ENCODE results near the gene SYNGR1. TPM values are rescaled to one million over a fixed set of nuclear protein-coding genes. Genes with fewer than 3 reads are reported as not detected.

SYNGR1 gene
- total and polyA plus RNA-seq, 2 of the 8 experiments (the other 6 are each of a cell fraction or from before 2014, with no cell fraction given), result 32.5 to 84.7 TPM

DNA sequence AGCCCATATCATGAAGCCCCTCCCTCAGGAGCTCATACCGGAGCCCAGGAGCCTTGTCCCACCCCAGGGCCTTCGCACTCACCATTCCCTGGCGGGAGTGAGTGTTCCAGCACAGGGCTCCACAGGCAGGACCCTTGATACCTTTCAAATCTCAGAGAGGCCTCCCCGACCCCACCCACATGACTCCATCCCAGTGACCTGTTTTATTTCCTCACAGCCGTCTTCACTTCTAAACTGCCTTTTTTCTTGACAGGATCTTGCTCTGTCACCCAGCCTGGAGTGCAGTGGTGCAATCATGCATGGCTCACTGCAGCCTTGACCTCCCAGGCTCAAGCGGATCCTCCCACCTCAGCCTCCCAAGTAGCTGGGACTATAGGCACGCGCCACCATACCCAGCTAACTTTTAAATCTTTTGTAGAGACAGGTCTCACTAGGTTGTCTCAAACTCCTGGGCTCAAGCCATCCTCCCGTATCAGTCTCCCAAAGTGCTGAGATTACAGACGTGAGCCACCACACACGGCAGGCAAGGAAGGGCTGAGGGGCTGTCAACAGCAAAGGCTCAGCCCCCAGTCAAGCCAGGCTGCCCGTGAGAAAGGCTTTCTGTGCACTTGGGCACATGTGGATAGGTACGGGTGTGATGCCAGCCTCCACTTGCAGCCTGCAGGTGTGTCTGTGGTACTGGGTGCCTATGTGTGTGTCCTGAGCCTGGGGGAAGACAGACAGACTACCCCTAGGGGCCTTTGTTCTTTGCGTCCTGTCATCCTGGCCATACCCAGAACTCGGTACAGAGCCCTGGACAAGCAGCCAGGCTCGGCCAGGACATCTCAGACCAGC lies 39.7 kb upstream of the SYNGR1 start:
- ChIA-PET POLR2A (ENCODE audit: partially characterized antibody) (interaction anchor here (0.7 to 37.3 kb wide), 25 partner anchors 7 to 267 kb away, joined by 3 to 692 read pairs (median 5); partner anchors contain the start of genes RPL3 and SYNGR1), CTCF (ENCODE audit: partially characterized antibody) (interaction anchor here (0.6 to 4.7 kb wide), 52 partner anchors 8 to 1026 kb away, joined by 3 to 55 read pairs (median 4); partner anchors contain the start of genes ATF4, RPL3 and SYNGR1)
- FAIRE-seq (no peak), DNase-seq (ENCODE audit: low read depth in 1 of 2, low spot score in 2 of 2) (peak in 1 of 2 experiments; percentile 66)
- H3K27ac ChIP-seq (ENCODE audit: low read depth, low read length), result no peak overlapping the region
- H3K4me1 ChIP-seq (replicated peaks in 1 of 4; ENCODE audit: control insufficient read depth in 3 of 4, insufficient read depth in 4 of 4, low read length in 3 of 4), result peaks cover 0 to 18% (median 12%) of the 10 kb centered on the region in 4 experiments; a peak in 5 of 7 replicates
- H3K23me2 ChIP-seq (ENCODE audit: low read depth, low read length), result no peaks in the 10 kb centered on the region
- no peak overlapping the region for H2BK15ac ChIP-seq (ENCODE audit: low read length)
- H2AFZ ChIP-seq (ENCODE audit: low read length), result no peak overlapping the region
- no peaks in the 10 kb centered on the region for H3K79me1 ChIP-seq (ENCODE audit: low read depth, low read length)
- H2BK20ac ChIP-seq (ENCODE audit: low read length), result 0 out of 2 replicates have a peak overlapping the region, but pooled peaks have one; percentile 57
- H3K9me3 ChIP-seq (ENCODE audit: insufficient read depth in 2 of 2, low read depth in 1 of 2, low read length in 1 of 2), result no peaks in the 10 kb centered on the region
- no peak overlapping the region for H3K23ac ChIP-seq (ENCODE audit: insufficient read length)
- TF ChIP-seq GTF2F1 (IDR thresholded peaks at IDR 0.05; ENCODE audit: borderline replicate concordance, low read depth, low read length) (no peak), POLR2AphosphoS5 (IDR thresholded peaks at IDR 0.05; ENCODE audit: low read depth, low read length) (peak; percentile 6)
- peak overlapping the region; percentile 21; the same call in 1 of the 2 replicates for H4K8ac ChIP-seq (ENCODE audit: extremely low read depth, insufficient read depth, low read length)
- peaks cover 27 to 37% (median 32%) of the 10 kb centered on the region in 4 experiments for H3K36me3 ChIP-seq (ENCODE audit: control insufficient read depth in 2 of 4, insufficient read depth in 4 of 4, low read length in 3 of 4)
- no peak overlapping the region for H3K56ac ChIP-seq (replicated peaks; ENCODE audit: insufficient read length, low read depth, low read length)
- no peak overlapping the region for H4K5ac ChIP-seq (ENCODE audit: insufficient read length, low read depth, low read length)
- H3K9ac ChIP-seq (replicated peaks in 1 of 4; ENCODE audit: extremely low read depth in 1 of 4, low read depth in 3 of 4, low read length in 3 of 4), result no peak overlapping the region
- H2BK5ac ChIP-seq (ENCODE audit: low read depth, low read length), result peak overlapping the region; percentile 42
- H3K18ac ChIP-seq (ENCODE audit: extremely low read depth, low read length), result peak overlapping the region; percentile 43; the same call in 1 of the 2 replicates
- no peak overlapping the region for H3K4ac ChIP-seq (replicated peaks; ENCODE audit: insufficient read length, low read depth, low read length)
- no peak overlapping the region for H4K91ac ChIP-seq (replicated peaks; ENCODE audit: insufficient read length, low read length)
- 84% methylated on average over 16 of the region's 16 CpGs; no CpG with 5 or more reads in 1 of the 2 experiments for WGBS, 2 experiments (ENCODE audit: extremely low coverage in 1 of 2, insufficient coverage in 1 of 2, insufficient read length in 1 of 2, insufficient replicate concordance in 2 of 2, low coverage in 1 of 2, low lambda C conversion rate in 2 of 2, missing lambda C conversion rate in 1 of 2)
- no peak overlapping the region for H3K4me2 ChIP-seq (ENCODE audit: insufficient read depth in 1 of 2, low read depth in 2 of 2, low read length in 2 of 2)
- no peak overlapping the region for H3K4me3 ChIP-seq (ENCODE audit: extremely low read depth in 1 of 4, insufficient read depth in 2 of 4, low read depth in 3 of 4, low read length in 4 of 4)
- H3K14ac ChIP-seq (ENCODE audit: insufficient read length), result no peak overlapping the region
- no peak overlapping the region for H2BK120ac ChIP-seq (replicated peaks; ENCODE audit: low read depth, low read length)
- peaks cover 0 to 2% of the 10 kb centered on the region in 2 experiments; a peak in 1 of 4 replicates for H3K79me2 ChIP-seq (ENCODE audit: control insufficient read depth in 1 of 2, insufficient read depth in 2 of 2, low read length in 2 of 2)
- H2BK12ac ChIP-seq (ENCODE audit: low read depth, low read length), result 0 out of 2 replicates have a peak overlapping the region, but pooled peaks have one; percentile 71
- peaks cover 19 to 28% of the 10 kb centered on the region in 2 experiments for H4K20me1 ChIP-seq (replicated peaks in 1 of 2; ENCODE audit: control insufficient read depth in 1 of 2, insufficient read depth in 2 of 2, low read length in 2 of 2)
- H3K27me3 ChIP-seq (replicated peaks in 1 of 4; ENCODE audit: control insufficient read depth in 3 of 4, extremely low read depth in 1 of 4, insufficient read depth in 3 of 4, low read length in 3 of 4), result no peaks in the 10 kb centered on the region
- no peak overlapping the region for H2AK5ac ChIP-seq (ENCODE audit: low read depth, low read length)
